Frontal cortex (tissue), 4 donors: ENCODE measurements around the gene CREB3L2. TPM values are rescaled to one million over a fixed set of nuclear protein-coding genes. Genes with fewer than 3 reads are reported as not detected.
"Not testable (repeated sequence)": the region's sequence is repeated elsewhere in the genome, so short reads cannot be mapped to it uniquely, and the experiment has no call there.

ENCODE experiments used
- DNase-seq, 2 donors: peaks; one replicate each; pipeline ENCODE4 v3.0.0; 2012; ENCODE audit warnings: low spot score in 2 of 2
- FAIRE-seq: peaks from 2 replicates; lab custom pipeline; 2012; peaks lifted over from hg19 to GRCh38; lab: Jason Lieb, UNC
- total RNA-seq: library from RNA; depleted of rRNA; stranded (reverse); fragments of >200 nt; gene quantifications from one replicate; pipeline ENCODE4 v1.2.3, GENCODE V29; 2014
- donor health status: control.
- donor health status: control.
- donor health status: control.

The CREB3L2 gene
- total RNA-seq, 1 donor from 2014 or later = 0.82 TPM

DNA sequence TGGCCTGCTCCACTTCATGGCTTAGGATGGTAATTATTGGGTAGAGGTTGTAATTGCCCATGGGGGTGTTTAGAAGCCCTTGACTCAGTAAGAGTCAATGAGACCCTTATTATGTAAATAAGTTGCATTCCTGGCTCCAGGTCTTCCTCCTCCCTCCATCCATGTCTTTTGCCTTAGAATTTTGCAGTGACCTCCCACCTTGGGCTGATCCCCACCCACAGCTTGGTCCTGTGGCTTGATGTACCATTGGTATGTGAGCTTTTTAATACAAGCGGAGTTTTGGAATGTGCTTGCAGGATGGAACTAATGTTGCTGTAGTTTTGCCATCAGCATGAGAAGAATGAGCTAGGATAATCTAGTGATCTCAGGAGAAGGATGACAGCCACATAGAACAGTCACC lies 81.9 kb downstream of the CREB3L2 start:
- FAIRE-seq = no peak
- no peak for DNase-seq

DNA sequence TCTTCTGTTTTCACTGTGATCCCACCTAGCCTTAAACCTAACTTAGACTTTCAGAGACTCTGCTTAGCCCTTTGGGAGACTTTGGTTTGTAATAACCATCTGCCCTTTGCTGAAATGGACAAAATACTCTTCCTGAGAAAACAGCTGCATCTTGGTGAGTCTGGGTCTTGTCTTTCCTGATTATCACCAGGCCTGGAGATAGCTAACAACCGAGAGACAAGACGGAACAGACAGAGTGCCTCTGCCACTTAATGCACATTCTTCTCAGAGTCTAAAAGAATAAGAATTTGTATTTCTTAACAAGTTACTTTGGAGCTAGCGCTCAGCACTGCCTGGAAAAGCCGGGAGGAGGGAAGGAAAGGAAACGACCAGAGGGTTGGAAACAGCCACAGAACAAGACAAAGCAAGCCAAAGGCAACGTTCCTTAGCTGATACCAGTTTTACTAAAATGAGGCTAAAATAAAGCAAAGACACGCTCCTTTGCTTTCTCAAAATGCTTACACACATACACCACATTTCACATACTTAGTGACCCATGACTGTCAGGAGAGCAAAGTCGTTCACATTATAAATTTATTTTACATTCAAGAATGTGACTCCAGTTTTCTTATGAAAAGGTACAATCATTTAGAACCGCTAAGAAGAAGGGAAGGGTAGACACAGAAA lies 84.8 kb downstream of the CREB3L2 start:
- no peak for FAIRE-seq

DNA sequence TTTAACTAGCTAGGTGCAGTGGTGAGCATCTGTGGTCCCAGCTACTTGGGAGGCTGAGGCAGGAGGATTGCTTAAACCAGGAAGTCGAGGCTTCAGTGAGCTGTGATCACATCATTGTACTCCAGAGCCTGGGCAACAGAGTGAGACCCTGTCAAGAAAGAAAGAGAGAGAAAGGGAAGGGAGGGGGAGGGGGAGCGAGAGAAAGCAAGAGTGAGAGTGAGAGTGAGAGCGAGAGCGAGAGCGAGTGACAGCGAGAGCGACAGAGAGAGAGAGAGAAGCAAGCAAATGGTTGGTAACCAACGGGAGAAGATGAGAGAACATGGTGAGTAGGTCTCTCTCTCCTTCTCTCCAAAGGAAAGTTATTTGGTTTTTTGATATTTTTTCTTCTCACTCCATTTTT lies 85.3 kb downstream of the CREB3L2 start:
- DNase-seq (no peak), FAIRE-seq (no peak)

More for the DNA sequence above, 84.8 kb downstream of the CREB3L2 start:
- no peak for DNase-seq

DNA sequence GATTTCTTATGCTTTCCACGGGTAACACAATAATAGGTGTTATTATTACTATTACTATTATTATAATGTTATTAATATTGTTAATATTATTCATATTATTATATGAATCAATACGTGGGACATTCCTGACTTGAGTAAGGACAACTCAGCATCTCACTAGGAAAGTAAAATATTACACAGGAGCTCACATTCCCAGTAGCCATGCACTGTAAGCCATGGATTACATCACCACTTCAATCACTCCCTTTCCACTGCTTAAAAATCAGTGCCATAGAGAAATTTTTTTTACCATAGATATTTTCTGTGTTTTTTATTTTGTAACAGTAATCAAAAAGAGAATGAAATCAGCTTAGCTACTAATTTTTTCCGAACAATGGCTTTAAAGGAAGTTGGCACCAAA lies 86.6 kb downstream of the CREB3L2 start:
- DNase-seq = no peak
- no peak for FAIRE-seq

DNA sequence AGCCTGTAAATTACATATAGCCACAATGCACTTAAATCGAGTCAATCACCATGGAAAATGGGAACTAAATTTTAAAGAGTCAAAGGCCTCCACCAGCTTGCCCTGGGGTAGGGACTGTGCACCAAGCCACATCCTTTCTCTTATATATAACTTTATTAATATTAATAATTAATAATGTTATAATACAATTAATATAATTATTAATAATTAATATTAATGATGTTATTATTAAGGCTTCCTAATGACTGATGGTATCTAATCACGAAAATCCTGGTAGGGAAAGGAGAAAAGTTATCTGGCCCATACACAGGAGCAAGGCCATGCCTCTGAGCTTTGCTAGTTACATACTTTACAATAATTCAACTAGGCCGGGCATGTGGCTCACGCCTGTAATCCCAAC lies 87.9 kb downstream of the CREB3L2 start:
- FAIRE-seq (no peak), DNase-seq (no peak)

DNA sequence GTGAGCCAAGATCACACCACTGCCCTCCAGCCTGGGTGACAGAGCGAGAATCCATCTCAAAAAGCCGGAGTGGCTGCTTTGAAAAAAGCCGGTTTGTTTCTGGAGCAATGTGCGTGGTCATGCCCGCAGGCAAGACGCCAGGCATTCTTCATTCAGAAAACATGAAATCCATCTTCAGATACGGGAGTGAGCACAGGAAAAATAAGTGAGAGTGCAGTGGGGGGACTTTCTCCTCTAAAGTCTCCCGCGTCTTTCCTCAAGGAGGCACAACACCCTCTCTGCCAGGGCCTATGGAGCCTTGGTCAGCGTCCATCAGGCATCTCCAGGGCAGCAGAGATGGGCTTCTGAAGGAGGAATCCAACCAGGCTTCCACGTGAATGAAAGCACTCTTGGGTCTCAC lies 92.8 kb downstream of the CREB3L2 start:
- FAIRE-seq = no peak
- DNase-seq = no peak

DNA sequence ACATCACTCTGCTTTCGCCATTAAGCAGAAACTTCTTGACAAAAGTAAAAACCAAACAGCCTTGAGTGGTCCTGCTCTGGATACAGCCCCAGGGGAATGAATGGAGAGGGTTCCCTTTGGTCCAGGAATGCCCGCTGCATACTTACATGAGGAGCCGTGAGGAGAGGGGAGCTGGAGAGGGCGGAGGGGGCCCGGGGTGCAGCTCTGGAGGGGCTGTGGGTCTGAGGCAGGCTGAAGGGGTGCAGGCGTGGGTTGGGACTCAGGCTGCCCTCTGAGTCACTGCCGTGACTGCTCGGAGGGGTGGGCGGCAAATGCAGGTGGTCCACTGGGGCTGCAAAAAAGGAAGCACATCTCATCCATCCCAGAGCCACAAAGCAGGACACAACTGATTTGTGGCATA lies 93.8 kb downstream of the CREB3L2 start:
- no peak for DNase-seq
- no peak for FAIRE-seq

DNA sequence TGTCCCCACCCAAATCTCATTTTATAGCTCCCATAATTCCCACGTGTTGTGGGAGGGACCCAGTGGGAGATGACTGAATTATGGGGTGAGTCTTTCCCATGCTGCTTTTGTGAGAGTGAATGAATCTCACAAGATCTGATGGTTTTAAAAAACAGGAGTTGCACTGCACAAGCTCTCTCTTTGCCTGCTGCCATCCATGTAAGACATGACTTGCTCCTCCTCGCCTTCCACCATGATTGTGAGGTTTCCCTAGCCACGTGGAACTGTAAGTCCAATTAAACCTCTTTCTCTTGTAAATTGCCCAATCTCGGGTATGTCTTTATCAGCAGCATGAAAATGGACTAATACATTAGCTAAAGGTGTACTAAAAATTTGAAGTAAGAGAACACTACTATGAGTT lies 95.2 kb downstream of the CREB3L2 start:
- FAIRE-seq, DNase-seq: not testable (repeated sequence)

DNA sequence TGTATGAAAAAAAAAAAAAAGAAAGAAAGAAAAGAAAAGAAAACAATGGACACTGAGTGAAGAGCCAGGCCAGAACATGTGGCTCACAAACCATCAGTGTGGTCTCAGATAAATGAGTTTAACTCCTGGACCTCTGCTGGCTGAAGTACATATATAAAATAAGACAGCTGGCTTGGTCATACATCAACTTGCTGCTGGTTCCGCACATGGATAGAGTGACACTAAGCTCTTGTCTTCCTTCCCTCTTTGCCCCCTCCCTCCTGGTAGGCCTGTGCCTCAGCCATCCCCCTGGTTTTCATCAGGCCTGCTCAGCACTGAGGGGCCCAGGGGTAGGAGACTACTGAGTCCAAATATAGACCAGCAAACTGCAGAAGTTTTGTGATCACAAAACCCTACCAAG lies 97.1 kb downstream of the CREB3L2 start:
- DNase-seq = no peak
- FAIRE-seq = no peak

DNA sequence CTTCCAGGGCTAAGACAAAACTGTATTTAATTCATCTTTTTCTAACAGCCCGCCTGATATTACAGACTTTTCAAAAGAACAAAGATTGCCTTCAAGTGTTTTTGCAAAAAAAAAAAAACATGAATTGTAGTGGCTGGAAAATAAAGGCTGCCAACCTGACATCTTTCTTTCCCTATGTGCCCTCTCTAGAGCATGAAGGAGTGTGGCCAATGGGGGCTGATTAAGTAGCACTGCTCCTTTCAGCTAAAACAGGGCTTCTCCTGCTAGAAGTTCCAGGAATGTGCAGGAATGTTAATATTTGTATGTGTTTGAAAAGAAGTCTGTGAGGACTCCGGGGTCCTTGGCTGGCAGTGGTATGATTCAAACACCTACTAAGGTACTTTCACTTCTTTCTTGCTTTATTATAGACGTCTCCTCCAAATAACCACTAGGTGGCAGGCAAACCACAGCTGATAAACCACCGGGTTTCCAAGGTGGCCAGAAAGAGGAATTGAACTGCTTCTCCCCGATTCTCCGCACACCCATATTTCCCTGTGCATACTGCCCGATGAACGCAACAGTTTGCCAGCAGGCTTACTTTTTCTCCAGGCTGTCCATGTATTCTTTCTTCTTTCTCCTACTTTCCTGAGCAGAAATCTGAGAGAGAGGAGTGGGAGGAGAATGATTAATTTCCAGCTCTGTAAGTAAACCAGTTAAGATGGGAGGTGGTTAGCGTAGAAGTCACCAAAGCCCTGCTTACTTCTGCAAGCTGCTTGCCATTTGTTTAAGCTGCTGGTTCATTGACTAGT lies 98.3 kb downstream of the CREB3L2 start:
- FAIRE-seq = no peak
- DNase-seq = peak; percentile 51 to 73

DNA sequence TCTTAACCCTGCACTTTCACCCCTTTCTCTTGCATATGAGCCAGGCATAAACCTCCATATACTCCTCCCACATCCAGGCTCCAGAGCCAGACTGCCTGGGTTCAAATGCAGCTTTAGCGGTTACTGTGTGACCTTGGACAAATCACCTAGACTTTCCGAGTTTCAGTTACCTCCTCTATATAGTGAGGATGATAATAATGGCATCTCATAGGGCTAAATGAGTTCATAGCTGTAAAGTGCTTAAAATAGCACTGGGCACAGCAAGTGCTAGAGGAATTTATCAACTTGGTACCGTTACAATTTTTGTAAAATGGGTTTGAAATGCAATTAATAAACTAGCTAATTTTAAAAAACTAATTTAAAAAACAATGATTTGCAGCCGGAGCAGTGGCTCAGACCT lies 101.7 kb downstream of the CREB3L2 start:
- DNase-seq (no peak), FAIRE-seq (no peak)

DNA sequence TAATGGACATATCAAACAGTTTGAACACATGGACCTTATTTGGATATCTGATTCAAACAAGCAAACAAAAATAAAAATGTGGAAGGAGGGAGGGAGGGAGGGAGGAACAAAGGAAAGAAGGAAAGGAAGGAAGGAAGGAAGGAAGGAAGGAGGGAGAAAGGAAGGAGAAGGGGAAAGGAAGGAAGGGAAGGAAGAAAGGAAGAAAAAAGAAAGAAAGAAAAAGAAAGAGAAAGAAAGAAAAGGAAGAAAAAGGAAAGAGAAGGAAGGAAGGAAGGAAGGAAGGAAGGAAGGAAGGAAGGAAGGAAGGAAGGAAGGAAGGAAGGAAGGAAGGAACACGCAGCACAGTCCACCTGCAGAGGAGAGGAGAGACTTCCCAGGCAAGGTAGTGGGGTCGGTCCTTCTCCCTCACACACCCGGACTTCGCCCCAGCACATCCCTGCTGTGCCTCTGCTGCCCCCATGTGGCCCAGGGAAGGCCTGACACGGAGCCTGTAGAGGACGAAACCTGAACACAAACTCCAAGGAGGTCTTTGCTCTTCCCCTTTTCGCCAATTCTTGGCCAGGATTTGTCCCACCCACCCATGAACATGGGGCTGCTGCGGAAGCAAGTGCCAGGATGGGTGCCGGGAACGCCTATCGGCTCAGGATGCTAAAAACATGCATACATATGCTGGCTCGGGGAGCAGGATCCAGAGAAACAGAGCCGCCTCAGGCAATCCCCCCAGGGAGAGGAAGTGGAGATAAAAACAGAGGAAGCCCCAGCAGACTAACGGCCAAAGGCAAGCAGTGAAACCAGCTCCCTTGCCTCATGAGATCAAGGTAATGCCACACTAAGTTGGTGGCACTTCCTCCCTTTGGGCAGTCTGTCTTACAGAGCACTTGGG lies 102.8 kb downstream of the CREB3L2 start:
- no peak for FAIRE-seq
- peak; percentile 28 to 62 for DNase-seq

DNA sequence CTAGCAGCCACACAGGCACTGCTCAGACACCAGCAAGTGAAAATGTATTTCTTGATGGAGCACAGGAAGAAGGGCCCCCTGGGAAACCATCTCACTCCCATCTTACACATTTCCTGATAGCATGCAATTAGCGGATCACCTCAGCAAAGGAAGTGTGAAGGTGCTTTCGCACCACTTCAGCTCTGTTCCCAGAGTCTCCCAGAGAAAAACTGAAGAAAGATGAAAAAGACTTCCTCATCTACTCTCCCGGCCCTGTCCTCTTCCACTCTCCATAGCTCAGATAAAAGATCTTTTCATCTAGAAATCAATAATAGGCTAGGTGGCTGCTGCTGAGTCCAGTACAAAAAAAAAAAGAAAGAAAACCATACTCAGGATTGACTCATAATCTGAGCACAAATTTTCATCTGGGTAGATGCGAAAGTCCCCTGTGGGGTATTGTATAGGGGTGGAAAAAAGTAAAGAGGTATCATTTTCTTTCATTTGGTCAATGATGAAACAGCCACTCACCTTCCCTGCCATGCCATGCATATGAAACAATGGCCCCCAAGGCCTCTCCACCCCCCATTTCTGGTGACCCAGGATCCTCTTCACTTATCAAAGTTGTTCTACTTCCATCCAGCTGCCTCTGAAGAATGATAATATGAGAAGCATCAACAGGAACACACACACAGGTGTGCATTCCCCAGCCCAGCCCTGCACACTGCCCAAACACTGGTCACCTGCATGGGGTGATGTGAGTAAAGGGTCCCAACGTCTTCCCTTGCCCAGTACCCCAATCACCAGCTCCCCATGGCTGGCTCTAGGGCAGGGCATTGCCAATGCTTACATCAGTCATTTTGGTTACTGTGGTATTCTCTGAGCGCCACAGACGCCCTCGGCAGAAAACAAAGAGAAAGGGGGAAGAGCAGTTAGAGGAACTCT lies 106.3 kb downstream of the CREB3L2 start:
- no peak for FAIRE-seq

DNA sequence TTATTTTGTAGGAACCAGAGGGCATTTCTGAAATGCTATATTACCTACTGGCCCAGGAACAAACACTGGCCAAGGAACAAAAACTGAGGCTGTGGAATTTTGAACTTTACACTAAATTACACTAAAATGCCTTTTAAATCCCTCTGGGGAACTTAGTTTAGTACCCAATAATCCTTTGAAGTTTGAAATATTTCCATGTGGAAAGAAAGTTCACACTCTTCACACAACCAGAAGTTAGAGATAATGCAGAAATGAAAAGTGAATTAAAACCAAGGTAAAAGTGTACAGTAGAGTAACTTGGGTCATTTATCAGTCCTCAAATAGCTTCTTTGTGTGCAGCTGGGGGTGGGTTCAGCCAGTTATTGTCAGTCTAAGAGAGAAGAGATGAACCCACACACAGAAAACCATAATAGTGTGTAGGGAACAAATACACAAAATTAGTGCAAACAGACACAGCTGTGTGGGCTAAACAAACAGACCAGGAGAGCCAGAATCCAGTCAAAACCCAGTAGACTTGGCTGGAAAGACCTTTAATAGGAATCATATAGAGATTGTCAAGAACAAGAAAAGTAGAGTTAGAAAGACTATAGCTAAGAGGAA lies 108.6 kb downstream of the CREB3L2 start:
- FAIRE-seq = no peak
- no peak for DNase-seq

More for the DNA sequence above, 106.3 kb downstream of the CREB3L2 start:
- DNase-seq = no peak

DNA sequence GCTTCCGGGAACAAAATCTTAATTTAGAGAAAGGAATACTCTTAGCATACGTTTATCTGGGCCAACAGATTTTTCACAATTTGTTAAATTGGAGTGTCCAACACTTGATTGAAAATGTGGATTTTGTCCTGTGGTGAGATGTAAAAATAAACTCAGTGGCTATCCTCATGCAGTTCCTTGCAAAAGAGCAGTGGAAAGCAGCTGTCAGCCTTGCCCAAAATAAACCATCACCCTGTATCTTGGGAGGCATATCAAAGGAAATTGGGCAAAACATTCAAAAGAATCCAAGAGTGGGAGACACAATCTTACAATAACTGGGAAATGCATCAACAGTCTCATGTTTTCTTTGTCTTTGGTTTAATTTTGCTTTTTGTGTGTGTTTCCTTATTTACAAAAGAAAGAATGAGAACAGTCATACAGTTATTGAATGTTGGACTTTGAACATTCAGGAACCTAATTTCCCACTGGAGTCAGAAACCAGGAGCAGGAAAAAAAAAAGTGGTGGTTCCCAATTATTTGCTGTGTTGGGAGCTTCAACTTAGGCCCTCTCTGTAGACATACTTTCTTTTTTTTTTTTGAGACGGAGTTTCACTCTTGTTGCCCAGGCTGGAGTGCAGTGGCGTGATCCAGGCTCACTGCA lies 110.8 kb downstream of the CREB3L2 start:
- FAIRE-seq = no peak
- DNase-seq = no peak

DNA sequence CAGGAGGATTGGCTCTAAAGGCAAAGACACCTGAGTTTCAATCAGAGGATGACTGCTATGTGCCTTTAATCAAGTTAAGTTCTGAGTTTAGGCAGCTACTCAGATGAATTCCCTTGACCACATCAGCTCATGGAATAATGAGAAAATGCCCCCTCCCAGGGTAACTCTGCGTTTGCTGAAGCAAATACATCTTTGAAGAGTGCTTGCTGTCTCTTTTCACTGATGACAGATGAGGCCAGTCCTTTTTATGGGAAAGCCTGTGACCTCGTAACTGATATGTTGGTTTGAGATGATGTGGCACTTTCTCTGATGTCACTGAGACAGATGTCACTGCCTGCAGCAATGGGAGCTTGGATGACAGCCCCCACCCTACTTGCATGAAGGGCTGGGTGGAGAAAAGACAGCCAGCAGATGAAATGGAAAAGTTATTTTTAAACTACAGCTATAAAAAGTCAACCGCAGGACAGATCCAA lies 111.4 kb downstream of the CREB3L2 start:
- no peak for DNase-seq
- FAIRE-seq = no peak

DNA sequence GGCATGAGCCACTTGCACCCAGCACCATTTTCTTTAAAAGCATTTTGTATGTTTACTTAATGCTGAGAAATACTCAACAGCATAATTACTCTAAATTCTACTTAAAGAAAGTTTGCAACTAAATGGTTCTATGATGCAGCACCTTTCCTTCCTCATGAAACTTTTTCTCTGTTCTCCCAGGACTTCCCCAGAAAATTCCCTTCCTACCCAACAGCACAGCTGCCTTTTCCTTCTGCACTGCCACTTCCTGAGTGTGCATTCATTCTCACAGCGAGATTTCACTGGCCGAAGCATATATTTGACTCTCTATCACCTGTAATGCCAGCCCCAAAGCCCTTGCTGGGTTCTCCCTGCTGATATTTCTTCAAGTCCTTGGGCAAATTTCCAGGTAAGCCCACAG lies 113.6 kb downstream of the CREB3L2 start:
- FAIRE-seq (no peak), DNase-seq (no peak)

DNA sequence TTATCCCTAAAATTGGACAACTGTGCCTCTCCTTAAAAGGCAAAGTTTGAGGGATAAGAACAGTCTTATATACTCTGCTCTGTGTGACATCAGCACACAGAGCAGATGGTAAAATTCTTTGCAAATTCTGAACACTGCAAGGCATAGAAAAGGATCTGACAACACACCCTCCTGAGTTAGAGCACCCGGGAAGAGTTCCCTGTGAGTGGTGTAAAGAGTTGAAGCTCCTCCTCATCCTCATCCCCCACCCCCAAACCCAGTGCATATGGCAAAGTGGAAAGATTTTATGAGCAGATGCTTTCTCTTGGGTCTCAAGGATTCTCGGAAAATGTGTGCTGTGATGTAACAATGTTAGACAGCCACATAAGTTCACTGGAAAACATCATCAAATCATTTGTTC lies 115.1 kb downstream of the CREB3L2 start:
- DNase-seq (no peak), FAIRE-seq (no peak)

DNA sequence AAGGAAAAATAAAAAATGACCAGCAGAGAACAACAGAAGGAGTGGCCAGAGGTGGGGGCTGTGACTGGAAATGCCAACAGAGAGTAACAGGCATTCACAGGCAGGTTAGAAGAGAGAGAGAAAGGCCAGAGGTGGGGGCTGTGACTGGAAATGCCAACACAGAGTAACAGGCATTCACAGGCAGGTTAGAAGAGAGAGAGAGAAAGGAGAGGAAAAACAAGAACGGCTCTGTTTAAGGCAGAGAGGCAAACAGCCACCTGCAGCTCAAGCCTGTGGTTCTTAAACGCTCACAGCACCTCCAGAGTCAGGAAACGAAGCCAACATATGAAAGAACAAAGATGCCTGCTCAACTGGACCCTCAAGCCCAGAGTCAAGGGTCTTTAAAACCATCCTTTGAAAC lies 115.6 kb downstream of the CREB3L2 start:
- FAIRE-seq (no peak), DNase-seq (no peak)
